HG03460 (cell line): ENCODE results near the gene SPTB.
"Not testable (repeated sequence)": the region's sequence is repeated elsewhere in the genome, so short reads cannot be mapped to it uniquely, and the experiment has no call there.

Experiments used
- ATAC-seq: cut with Tn5 transposase; IDR thresholded peaks from one replicate; pipeline ENCODE4 v1.9.1; 2021; ENCODE audit not compliant: unreplicated experiment

Gene SPTB

GRCh38 chr14:64824471-64824870 lies 55.2 kb downstream of the SPTB start:
- no peak for ATAC-seq

- peak; percentile 76 for ATAC-seq
These were observed 56.3 kb downstream of the SPTB start for GRCh38 chr14:64823305-64823861.

DNA sequence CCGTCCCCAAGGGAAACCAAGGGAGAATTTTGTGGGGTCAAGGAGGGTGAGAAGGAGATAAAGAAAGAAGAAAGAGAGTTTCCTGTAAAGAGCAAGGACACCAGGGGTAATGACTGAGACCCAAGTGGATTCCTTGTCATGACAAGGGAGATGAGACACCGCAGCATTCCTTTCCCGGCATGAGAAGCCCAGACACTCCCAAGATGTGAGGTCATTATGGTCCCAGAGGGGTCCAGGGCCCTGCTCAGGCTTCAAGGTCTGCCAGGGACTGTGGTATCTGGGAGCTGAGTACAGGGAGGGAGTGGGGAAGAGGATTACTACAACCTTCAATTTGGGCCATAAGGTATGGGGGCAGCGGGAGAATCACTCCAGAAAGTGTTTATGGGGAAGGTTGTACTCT lies 58.1 kb downstream of the SPTB start:
- no peak for ATAC-seq

DNA sequence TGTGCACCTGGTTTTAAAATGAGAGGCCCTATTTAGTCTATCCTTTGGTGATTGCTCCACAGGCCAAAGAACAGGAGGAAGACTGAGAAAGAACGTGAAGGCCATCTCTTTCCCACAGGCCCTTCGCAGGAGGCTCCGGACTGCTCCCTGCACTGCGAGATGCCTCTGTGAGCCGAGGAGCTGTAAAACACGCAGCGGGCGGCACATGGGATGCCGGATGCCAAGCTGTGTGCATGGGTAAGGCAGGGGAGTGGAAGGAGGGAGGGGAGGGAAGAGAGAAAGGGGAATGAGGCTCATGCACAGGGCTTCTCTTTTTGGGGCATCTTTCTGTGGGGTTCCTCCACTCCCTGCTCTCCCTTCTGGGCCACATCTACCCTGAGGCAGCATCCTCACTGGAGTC lies 61.6 kb downstream of the SPTB start:
- ATAC-seq = no peak

GRCh38 chr14:64817631-64818030 lies 62.1 kb downstream of the SPTB start:
- ATAC-seq = no peak

DNA sequence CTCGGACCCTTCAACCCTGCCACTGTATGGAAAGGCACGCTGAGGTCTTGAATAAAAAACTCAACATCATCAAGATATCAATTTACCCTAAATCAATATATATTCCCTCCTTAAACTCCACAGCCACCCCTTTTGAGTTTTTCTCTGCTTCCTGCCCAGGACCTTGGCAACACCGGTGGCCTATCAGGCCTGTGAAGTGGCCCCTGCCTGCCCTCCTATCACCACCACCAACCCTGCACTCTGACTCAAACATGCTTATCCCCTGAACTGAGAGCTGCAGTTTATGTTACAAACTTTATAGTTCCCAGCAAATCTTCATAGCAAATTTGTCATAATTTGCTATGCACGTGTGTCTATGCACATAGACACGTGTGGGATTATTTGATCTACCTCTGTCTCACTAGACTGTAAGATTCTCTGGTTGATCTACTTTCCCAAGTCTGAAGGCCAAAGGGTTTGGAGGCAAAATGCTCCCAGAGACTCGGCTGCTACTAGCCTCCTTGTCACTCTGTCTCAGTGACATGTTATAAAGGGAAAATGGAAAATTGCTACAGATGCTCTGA lies 63.4 kb downstream of the SPTB start:
- ATAC-seq = no peak

GRCh38 chr14:64815257-64815656 lies 64.5 kb downstream of the SPTB start:
- ATAC-seq = no peak

DNA sequence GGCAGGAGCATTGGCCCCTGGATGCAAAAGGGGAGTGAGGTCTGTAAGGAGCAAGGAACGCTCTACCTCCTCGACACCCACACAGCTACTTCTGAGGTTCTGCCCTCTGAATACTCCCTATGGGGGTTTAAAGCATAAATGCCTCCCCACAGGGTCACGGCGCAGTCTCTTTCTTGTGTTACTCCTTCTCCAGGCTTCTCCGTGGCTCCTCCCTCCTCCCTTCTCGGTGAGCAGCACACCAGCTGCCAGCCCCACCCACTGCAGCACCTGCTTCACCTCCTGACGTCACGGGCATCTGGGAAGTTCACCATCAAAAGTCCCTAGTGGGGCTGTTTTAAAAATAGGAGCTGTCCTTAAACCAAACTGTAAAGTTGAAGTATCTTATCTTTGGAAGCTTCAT lies 67.3 kb downstream of the SPTB start:
- no peak for ATAC-seq

DNA sequence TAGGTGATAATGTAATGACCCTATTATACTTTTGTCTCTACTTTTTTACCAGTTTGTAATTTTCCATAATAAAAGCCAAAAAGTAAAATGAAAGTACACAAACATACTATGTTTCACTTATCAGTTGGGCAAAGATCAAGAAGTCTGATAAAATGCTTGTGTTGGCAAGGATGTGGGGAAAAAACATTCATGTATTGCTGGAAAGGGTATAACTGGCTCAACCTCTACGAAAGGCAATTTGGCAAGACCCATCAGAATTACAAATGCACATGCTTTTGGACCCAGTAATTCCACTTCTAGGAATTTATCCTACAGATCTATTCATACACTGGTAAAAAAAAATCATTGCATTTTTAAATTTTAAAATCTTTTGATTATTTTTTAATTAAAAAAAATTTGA lies 68.0 kb downstream of the SPTB start:
- ATAC-seq = no peak

DNA sequence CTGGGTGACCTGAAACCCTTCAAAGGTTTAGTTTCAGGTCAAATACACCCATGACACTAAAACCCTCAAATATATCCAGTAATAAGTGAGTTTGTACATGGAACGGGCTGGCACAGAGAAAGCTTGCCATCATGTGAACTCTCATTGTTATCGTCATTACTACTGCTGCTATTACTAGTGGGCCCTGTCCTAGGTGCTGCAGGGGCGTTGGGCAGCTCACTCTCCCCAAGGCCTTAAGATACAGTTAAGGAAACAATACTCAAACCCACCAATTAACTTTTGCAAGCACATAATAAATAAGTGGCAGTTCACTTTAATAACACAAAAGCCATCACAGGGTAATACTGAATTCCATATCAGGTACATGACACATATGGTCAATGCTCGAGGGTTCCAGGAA lies 71.3 kb downstream of the SPTB start:
- ATAC-seq = no peak

GRCh38 chr14:64807551-64807950 lies 72.2 kb downstream of the SPTB start:
- ATAC-seq = no peak

- no peak for ATAC-seq
These were observed 72.7 kb downstream of the SPTB start for GRCh38 chr14:64806862-64807495.

DNA sequence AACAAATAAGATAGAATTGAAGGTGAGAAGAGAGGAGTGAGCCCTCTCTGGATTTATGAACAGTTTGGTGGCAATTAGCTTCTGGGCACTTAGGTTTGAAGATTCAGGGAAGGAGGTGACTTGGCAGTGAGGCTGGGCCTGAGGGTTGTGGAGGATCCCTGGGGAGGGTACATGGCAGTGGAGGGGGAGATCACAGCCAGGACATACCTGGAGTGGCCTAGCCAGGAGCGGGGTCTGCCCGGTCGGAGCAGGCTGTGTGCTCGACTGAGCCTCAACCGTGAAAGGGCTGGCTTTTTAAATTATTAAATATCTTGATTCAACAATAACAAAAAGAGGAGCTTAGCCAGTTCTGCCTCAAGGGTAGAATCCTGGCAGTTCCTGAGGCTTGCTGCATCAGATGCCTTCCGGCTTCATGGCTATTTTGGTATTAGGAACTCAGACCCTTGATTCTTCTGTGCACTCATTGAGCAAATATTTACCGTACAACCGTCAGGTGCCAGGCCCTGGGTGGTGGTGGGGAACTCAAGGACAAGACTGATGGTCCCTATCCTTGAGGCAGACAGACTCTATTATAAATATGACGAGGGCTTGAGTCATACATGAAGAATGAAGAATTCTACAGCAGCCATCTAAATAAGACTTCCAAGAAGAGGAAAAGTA lies 73.4 kb downstream of the SPTB start:
- ATAC-seq = no peak

- ATAC-seq = not testable (repeated sequence)
These were observed 74.1 kb downstream of the SPTB start for GRCh38 chr14:64805646-64806045.

DNA sequence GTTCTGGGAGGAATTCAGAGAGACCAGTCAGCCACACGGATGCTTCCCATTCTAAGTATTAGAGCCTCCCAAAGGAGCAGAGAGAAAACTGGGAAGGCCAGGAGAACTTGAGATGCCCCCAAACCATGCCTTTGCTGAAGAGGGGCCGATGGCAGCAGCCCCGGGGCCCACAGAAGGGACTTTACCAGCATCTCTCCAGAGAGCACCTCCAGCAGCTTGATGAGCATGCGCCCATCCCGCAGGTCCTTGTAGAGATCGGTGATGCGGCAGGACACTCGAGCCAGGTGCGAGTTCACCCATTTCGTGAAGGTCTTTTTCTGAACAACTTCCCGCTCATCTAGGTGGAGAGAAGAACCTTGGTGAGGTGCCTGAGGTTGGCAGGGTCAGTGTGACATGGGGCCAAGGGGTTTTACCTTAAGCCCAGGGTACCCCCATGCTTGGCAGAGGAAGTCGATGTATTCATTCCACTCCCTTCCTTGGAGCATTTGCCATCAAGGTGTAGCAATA lies 74.9 kb downstream of the SPTB start:
- no peak for ATAC-seq

DNA sequence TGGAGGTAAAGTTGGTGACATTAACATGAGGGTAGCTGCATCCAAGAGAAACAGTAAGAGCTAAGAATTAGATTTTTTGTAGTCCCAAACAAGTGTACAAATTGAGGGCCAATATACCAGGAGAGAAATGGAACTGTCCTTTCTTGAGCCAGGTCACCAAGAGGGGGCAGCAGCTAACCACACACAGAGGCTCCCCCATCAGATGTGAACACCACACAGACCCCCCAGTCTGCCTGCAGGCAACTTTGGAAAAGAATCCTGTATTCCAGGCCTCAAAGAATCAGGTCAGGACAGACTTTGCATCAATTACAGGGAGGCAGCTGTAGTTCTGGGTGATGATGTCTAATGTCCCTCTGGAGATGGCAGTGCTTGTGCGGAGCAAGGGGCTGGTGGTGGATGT lies 77.9 kb downstream of the SPTB start:
- ATAC-seq = no peak

GRCh38 chr14:64801046-64801445 lies 78.7 kb downstream of the SPTB start:
- ATAC-seq = no peak

GRCh38 chr14:64800000-64800399 lies 79.7 kb downstream of the SPTB start:
- no peak for ATAC-seq

DNA sequence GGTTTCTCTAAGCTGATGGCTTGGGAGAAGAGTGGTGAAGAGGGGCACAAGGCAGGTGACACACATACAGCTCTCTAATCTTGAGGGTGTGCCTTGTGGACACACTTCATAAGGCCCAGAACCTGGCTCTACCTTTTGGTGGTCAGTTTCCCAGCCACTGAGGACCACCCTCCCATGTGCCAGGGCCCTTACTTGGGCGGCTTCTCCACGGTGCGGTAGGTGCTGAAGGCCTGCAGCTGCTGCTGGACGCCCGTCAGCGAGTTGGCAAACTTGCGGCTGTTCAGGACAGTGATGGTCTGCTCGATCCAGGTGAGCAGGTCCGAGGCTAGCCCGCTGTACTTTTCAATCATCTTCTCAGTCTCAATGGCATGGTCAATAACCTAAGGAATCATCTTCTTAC lies 80.2 kb downstream of the SPTB start:
- no peak for ATAC-seq

GRCh38 chr14:64796369-64796768 lies 83.3 kb downstream of the SPTB start:
- no peak for ATAC-seq

DNA sequence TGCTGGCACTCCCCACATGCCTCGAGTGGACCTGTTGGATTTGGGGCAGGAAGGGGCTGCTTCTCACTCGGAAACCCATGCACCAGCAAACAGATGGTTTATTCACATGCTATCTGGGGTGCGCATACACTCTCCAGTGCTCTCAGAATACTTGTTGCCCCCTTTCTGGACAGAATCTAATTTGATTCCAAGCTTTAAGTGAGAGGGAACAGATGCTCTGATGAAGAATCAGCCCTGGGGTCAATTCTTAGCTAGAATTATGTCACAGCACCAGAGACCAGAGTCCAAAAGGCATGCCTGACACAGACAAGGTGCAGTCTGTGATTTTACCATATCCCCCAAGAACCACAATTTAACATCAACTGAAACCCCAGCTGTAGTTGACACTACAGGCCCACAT lies 83.8 kb downstream of the SPTB start:
- ATAC-seq = no peak

GRCh38 chr14:64795211-64795610 lies 84.5 kb downstream of the SPTB start:
- ATAC-seq = no peak
